ENCODE data around the gene TYR. TPM values are rescaled to one million over a fixed set of nuclear protein-coding genes. Genes with fewer than 3 reads are reported as not detected.

Gene TYR
- total RNA-seq (2022) (not detected in 2 replicates), Bru-seq, nascent RNA (percentile 4 among the genes with signal in this experiment), BruChase-seq, experiment 1, labeled RNA remaining after a 2-hour chase (not detected), BruChase-seq, experiment 2, labeled RNA remaining after a 6-hour chase (not detected)
- long read RNA-seq = 0 reads

DNA sequence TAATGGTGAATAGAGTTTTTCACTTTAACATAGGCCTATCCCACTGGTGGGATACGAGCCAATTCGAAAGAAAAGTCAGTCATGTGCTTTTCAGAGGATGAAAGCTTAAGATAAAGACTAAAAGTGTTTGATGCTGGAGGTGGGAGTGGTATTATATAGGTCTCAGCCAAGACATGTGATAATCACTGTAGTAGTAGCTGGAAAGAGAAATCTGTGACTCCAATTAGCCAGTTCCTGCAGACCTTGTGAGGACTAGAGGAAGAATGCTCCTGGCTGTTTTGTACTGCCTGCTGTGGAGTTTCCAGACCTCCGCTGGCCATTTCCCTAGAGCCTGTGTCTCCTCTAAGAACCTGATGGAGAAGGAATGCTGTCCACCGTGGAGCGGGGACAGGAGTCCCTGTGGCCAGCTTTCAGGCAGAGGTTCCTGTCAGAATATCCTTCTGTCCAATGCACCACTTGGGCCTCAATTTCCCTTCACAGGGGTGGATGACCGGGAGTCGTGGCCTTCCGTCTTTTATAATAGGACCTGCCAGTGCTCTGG is at the start of gene TYR:
Gene TYR, plus strand, starts transcription at position 185 of the 541 bp plus-strand sequence. Its CDS starts 79 bp downstream, at position 264.
- no TSS peak for BruUV-seq (replicated peaks)
- Histone ChIP-seq H3K27me3 (replicated peaks; ENCODE audit: control insufficient read depth, insufficient read depth, low read length) (no peaks in the 10 kb centered on the region; the same call in 1 of the 2 replicates), H3K9me3 (no peaks in the 10 kb centered on the region), H3K36me3 (ENCODE audit: control insufficient read depth, insufficient read depth, low read length) (no peaks in the 10 kb centered on the region), H3K4me3 (ENCODE audit: low read depth, low read length) (no peak within 1 kb of the TSS), H3K4me1 (no peaks in the 10 kb centered on the region)
- POLR2A ChIA-PET = interaction anchor here (0.6 kb wide), 1 partner anchor 1710 kb away, joined by 3 read pairs; no protein-coding TSS in a partner anchor
- Mint-ChIP-seq H3K27ac (ENCODE audit: unreplicated experiment) (no peak within 1 kb of the TSS), H3K36me3 (ENCODE audit: insufficient read depth, unreplicated experiment) (no peaks in the 10 kb centered on the region), H3K4me1 (ENCODE audit: low read depth, unreplicated experiment) (no peaks in the 10 kb centered on the region), H3K4me3 (ENCODE audit: unreplicated experiment) (no peak within 1 kb of the TSS), H3K9me3 (ENCODE audit: unreplicated experiment) (no peaks in the 10 kb centered on the region), H3K27me3 (ENCODE audit: insufficient read depth, unreplicated experiment) (no peaks in the 10 kb centered on the region)
- intact Hi-C loops (cut with micrococcal nuclease; ENCODE audit: unreplicated experiment) = no loop called here
- DNase-seq = no peak
- TF ChIP-seq CTCF (IDR thresholded peaks at IDR 0.05; ENCODE audit: insufficient read depth in 1 of 2, low read depth in 1 of 2, low read length in 1 of 2, severe bottlenecking in 1 of 2, unreplicated experiment in 1 of 2) = no peak
- CTCF ChIA-PET = no interaction called here

GRCh38 chr11:89136606-89137005 is 41.1 kb upstream of the TYR start:
- no TSS peak for BruUV-seq (replicated peaks)
- no peaks in the 10 kb centered on the region for H3K9me3 ChIP-seq
- intact Hi-C loops (cut with micrococcal nuclease; ENCODE audit: unreplicated experiment) = no loop called here
- H3K36me3 Mint-ChIP-seq (ENCODE audit: insufficient read depth, unreplicated experiment) = no peaks in the 10 kb centered on the region
- H3K4me3 ChIP-seq (ENCODE audit: low read depth, low read length) = no peak overlapping the region
- ChIA-PET POLR2A (no interaction called here), CTCF (no interaction called here)
- no peaks in the 10 kb centered on the region for H3K36me3 ChIP-seq (ENCODE audit: control insufficient read depth, insufficient read depth, low read length)
- H3K4me1 ChIP-seq = no peaks in the 10 kb centered on the region
- TF ChIP-seq CTCF (IDR thresholded peaks at IDR 0.05; ENCODE audit: insufficient read depth in 1 of 2, low read depth in 1 of 2, low read length in 1 of 2, severe bottlenecking in 1 of 2, unreplicated experiment in 1 of 2) = no peak
- H3K4me3 Mint-ChIP-seq (ENCODE audit: unreplicated experiment) = no peak overlapping the region
- no peaks in the 10 kb centered on the region for H3K27me3 Mint-ChIP-seq (ENCODE audit: insufficient read depth, unreplicated experiment)
- no peaks in the 10 kb centered on the region for H3K27me3 ChIP-seq (replicated peaks; ENCODE audit: control insufficient read depth, insufficient read depth, low read length)
- H3K9me3 Mint-ChIP-seq (ENCODE audit: unreplicated experiment) = no peaks in the 10 kb centered on the region
- no peak overlapping the region for H3K27ac Mint-ChIP-seq (ENCODE audit: unreplicated experiment)
- no peak for DNase-seq
- H3K4me1 Mint-ChIP-seq (ENCODE audit: low read depth, unreplicated experiment) = no peaks in the 10 kb centered on the region

DNA sequence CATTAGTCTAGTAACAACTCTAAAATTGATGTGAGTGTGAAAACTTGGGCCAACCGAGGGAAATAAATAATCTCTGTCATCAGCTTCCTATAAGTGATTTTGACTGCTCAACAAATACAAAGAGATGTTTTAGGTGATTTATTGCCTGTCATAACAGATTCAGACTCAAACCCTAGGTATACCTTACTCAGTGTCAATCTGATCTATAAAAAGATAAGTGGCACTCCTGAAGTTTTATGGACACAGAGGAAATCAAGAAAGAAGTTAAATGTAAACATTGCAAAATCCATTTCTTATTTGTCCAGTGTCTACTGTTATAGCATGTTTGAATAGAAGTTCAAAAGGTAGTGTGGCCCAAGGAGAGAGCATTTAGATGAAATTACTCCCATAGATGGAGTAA is 30.4 kb upstream of the TYR start:
- Histone ChIP-seq H3K4me1 (no peaks in the 10 kb centered on the region), H3K27me3 (replicated peaks; ENCODE audit: control insufficient read depth, insufficient read depth, low read length) (no peaks in the 10 kb centered on the region; the same call in 1 of the 2 replicates), H3K4me3 (ENCODE audit: low read depth, low read length) (no peak overlapping the region), H3K36me3 (ENCODE audit: control insufficient read depth, insufficient read depth, low read length) (no peaks in the 10 kb centered on the region), H3K9me3 (no peaks in the 10 kb centered on the region)
- Mint-ChIP-seq H3K36me3 (ENCODE audit: insufficient read depth, unreplicated experiment) (no peaks in the 10 kb centered on the region), H3K27me3 (ENCODE audit: insufficient read depth, unreplicated experiment) (peaks cover under 1% of the 10 kb centered on the region), H3K4me3 (ENCODE audit: unreplicated experiment) (no peak overlapping the region), H3K4me1 (ENCODE audit: low read depth, unreplicated experiment) (no peaks in the 10 kb centered on the region), H3K9me3 (ENCODE audit: unreplicated experiment) (no peaks in the 10 kb centered on the region), H3K27ac (ENCODE audit: unreplicated experiment) (no peak overlapping the region)
- DNase-seq = no peak
- ChIA-PET POLR2A (no interaction called here), CTCF (no interaction called here)
- intact Hi-C loops (cut with micrococcal nuclease; ENCODE audit: unreplicated experiment) = no loop called here
- no TSS peak for BruUV-seq (replicated peaks)
- TF ChIP-seq CTCF (IDR thresholded peaks at IDR 0.05; ENCODE audit: insufficient read depth in 1 of 2, low read depth in 1 of 2, low read length in 1 of 2, severe bottlenecking in 1 of 2, unreplicated experiment in 1 of 2) = no peak

Data from Caco-2 (cell line).